ENCODE results near the gene HEATR5A. TPM values are rescaled to one million over a fixed set of nuclear protein-coding genes. Genes with fewer than 3 reads are reported as not detected.

The HEATR5A gene
- total and polyA plus RNA-seq, 4 donors, result 10.9 to 54.0 (median 28.9) TPM

DNA sequence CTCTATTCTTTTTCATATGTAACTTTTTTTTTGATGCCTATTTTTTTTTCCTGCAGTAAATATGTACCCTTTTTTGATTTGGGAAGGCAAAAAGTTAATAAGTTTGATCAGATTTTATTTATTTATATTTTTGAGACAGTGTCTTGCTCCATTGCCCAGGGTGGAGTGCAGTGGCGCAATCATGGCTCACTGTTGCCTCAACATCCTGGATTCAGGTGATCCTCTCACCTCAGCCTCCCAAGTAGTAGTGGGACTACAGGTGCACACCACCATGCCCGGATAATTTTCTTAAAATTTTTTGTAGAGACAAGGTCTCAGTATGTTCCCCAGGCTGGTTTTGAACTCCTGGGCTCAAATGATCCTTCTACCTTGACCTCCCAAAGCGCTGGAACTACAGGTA is 79.1 kb downstream of the HEATR5A start:
- 95 to 99% methylated on average over 3 of the region's 3 CpGs for WGBS, 2 donors
- no peaks in the 10 kb centered on the region for H3K9me3 ChIP-seq (ENCODE audit: control insufficient read depth in 4 of 4, insufficient read depth in 3 of 4, low read length in 3 of 4)
- DNase-seq (no peak), ATAC-seq (ENCODE audit: insufficient read depth, low FRiP score) (no peak)
- H3K4me1 ChIP-seq (ENCODE audit: control insufficient read depth in 5 of 5, insufficient read depth in 5 of 5, low read length in 5 of 5), result no peaks in the 10 kb centered on the region
- H3K27ac ChIP-seq (ENCODE audit: low read depth in 1 of 2, low read length in 1 of 2), result no peak overlapping the region
- no peak overlapping the region for H3K4me3 ChIP-seq
- peaks cover 7 to 24% (median 15%) of the 10 kb centered on the region in 4 donors for H3K36me3 ChIP-seq (ENCODE audit: control insufficient read depth in 4 of 4, insufficient read depth in 4 of 4, low read length in 4 of 4)
- TF ChIP-seq CTCF (IDR thresholded peaks at IDR 0.05; ENCODE audit: control extremely low read depth, extremely low read depth), result no peak
- H3K9ac ChIP-seq (ENCODE audit: insufficient read depth in 1 of 2, low read length in 2 of 2), result no peak overlapping the region
- no peaks in the 10 kb centered on the region for H3K27me3 ChIP-seq (ENCODE audit: control insufficient read depth in 3 of 3, insufficient read depth in 3 of 3, low read length in 2 of 3)

DNA sequence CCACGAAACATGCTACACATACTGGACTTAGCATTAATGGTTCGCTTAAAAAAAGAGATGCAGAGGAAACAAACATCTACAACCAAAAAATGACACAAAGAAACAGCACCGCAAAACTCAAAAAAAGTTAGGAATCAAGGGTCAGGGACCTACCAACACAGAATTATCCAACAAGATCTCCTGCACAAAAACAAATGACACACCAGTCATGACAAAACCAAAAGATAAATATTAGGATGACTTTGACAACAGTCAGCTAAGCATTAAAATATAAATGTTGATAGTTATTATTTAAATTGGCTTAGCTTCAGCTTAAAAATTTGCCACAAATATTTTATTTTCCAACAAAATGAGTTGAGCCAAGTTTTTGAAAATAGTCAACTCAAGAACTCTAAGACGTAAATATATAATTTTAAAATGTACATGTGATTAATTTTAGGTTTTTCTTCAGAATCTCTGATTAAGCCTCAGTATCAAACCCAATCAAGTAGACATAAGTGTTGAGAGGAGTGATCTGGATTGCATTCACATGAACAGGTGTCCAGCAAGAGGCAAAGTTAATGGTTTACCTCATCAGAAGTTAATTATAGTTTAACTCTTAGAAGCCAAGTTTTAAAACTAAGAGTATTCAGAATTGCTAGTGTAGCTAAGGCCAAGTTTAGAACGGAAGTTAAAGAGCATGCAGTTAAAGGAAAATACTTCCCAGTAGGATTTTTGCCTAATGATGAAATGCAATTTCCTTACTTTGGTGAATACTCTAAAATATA is 79.9 kb downstream of the HEATR5A start:
- ATAC-seq (ENCODE audit: insufficient read depth, low FRiP score) (no peak), DNase-seq (no peak)
- peaks cover 4 to 22% (median 14%) of the 10 kb centered on the region in 4 donors for H3K36me3 ChIP-seq (ENCODE audit: control insufficient read depth in 4 of 4, insufficient read depth in 4 of 4, low read length in 4 of 4)
- H3K4me1 ChIP-seq (ENCODE audit: control insufficient read depth in 5 of 5, insufficient read depth in 5 of 5, low read length in 5 of 5), result no peaks in the 10 kb centered on the region
- H3K27me3 ChIP-seq (ENCODE audit: control insufficient read depth in 3 of 3, insufficient read depth in 3 of 3, low read length in 2 of 3), result no peaks in the 10 kb centered on the region
- WGBS, 2 donors, result 76 to 87% methylated on average over 5 of the region's 5 CpGs
- no peak overlapping the region for H3K4me3 ChIP-seq
- TF ChIP-seq CTCF (IDR thresholded peaks at IDR 0.05; ENCODE audit: control extremely low read depth, extremely low read depth), result no peak
- H3K27ac ChIP-seq (ENCODE audit: low read depth in 1 of 2, low read length in 1 of 2), result no peak overlapping the region
- H3K9ac ChIP-seq (ENCODE audit: insufficient read depth in 1 of 2, low read length in 2 of 2), result no peak overlapping the region
- no peaks in the 10 kb centered on the region for H3K9me3 ChIP-seq (ENCODE audit: control insufficient read depth in 4 of 4, insufficient read depth in 3 of 4, low read length in 3 of 4)

- DNase-seq (no peak), ATAC-seq (ENCODE audit: insufficient read depth, low FRiP score) (no peak)
- Histone ChIP-seq H3K27ac (ENCODE audit: low read depth in 1 of 2, low read length in 1 of 2) (no peak overlapping the region), H3K4me3 (no peak overlapping the region), H3K9me3 (ENCODE audit: control insufficient read depth in 4 of 4, insufficient read depth in 3 of 4, low read length in 3 of 4) (no peaks in the 10 kb centered on the region), H3K36me3 (ENCODE audit: control insufficient read depth in 4 of 4, insufficient read depth in 4 of 4, low read length in 4 of 4) (peaks cover 4 to 16% (median 14%) of the 10 kb centered on the region in 4 donors), H3K4me1 (ENCODE audit: control insufficient read depth in 5 of 5, insufficient read depth in 5 of 5, low read length in 5 of 5) (no peaks in the 10 kb centered on the region), H3K9ac (ENCODE audit: insufficient read depth in 1 of 2, low read length in 2 of 2) (no peak overlapping the region), H3K27me3 (ENCODE audit: control insufficient read depth in 3 of 3, insufficient read depth in 3 of 3, low read length in 2 of 3) (no peaks in the 10 kb centered on the region)
- no peak for TF ChIP-seq CTCF (IDR thresholded peaks at IDR 0.05; ENCODE audit: control extremely low read depth, extremely low read depth)
These were observed 80.6 kb downstream of the HEATR5A start for GRCh38 chr14:31339743-31340142.

- Histone ChIP-seq H3K9ac (ENCODE audit: insufficient read depth in 1 of 2, low read length in 2 of 2) (no peak overlapping the region), H3K36me3 (ENCODE audit: control insufficient read depth in 4 of 4, insufficient read depth in 4 of 4, low read length in 4 of 4) (peaks cover 7 to 17% (median 12%) of the 10 kb centered on the region in 4 donors), H3K9me3 (ENCODE audit: control insufficient read depth in 4 of 4, insufficient read depth in 3 of 4, low read length in 3 of 4) (no peaks in the 10 kb centered on the region), H3K27me3 (ENCODE audit: control insufficient read depth in 3 of 3, insufficient read depth in 3 of 3, low read length in 2 of 3) (no peaks in the 10 kb centered on the region), H3K4me3 (no peak overlapping the region), H3K27ac (ENCODE audit: low read depth in 1 of 2, low read length in 1 of 2) (no peak overlapping the region), H3K4me1 (ENCODE audit: control insufficient read depth in 5 of 5, insufficient read depth in 5 of 5, low read length in 5 of 5) (no peaks in the 10 kb centered on the region)
- no peak for TF ChIP-seq CTCF (IDR thresholded peaks at IDR 0.05; ENCODE audit: control extremely low read depth, extremely low read depth)
- ATAC-seq (ENCODE audit: insufficient read depth, low FRiP score) (no peak), DNase-seq (no peak)
- 91 to 97% methylated on average over 2 of the region's 2 CpGs for WGBS, 2 donors
These were observed 83.0 kb downstream of the HEATR5A start for GRCh38 chr14:31337331-31337730.
